ENCODE results near the gene ADAM20.

The ADAM20 gene

GRCh38 chr14:70558356-70558755, 23.6 kb upstream of the ADAM20 start:
- H3K4me3 ChIP-seq (ENCODE audit: low read depth, low read length) = no peak overlapping the region
- TF ChIP-seq, protein P1, sequence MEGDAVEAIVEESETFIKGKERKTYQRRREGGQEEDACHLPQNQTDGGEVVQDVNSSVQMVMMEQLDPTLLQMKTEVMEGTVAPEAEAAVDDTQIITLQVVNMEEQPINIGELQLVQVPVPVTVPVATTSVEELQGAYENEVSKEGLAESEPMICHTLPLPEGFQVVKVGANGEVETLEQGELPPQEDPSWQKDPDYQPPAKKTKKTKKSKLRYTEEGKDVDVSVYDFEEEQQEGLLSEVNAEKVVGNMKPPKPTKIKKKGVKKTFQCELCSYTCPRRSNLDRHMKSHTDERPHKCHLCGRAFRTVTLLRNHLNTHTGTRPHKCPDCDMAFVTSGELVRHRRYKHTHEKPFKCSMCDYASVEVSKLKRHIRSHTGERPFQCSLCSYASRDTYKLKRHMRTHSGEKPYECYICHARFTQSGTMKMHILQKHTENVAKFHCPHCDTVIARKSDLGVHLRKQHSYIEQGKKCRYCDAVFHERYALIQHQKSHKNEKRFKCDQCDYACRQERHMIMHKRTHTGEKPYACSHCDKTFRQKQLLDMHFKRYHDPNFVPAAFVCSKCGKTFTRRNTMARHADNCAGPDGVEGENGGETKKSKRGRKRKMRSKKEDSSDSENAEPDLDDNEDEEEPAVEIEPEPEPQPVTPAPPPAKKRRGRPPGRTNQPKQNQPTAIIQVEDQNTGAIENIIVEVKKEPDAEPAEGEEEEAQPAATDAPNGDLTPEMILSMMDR (IDR thresholded peaks at IDR 0.05; ENCODE audit: control insufficient read depth, extremely low read depth, insufficient read depth) = no peak
- no peak for DNase-seq (ENCODE audit: low read depth)

GRCh38 chr14:70555890-70556289, 21.1 kb upstream of the ADAM20 start:
- no peak overlapping the region for H3K4me3 ChIP-seq (ENCODE audit: low read depth, low read length)
- TF ChIP-seq, protein P1 (IDR thresholded peaks at IDR 0.05; ENCODE audit: control insufficient read depth, extremely low read depth, insufficient read depth) = no peak
- DNase-seq (ENCODE audit: low read depth) = no peak

GRCh38 chr14:70538087-70538486, 3.3 kb upstream of the ADAM20 start:
- no peak for DNase-seq (ENCODE audit: low read depth)
- TF ChIP-seq, protein P1 (IDR thresholded peaks at IDR 0.05; ENCODE audit: control insufficient read depth, extremely low read depth, insufficient read depth) = no peak
- H3K4me3 ChIP-seq (ENCODE audit: low read depth, low read length) = no peak overlapping the region

GRCh38 chr14:70536830-70537229, 2.0 kb upstream of the ADAM20 start:
- DNase-seq (ENCODE audit: low read depth) = no peak
- H3K4me3 ChIP-seq (ENCODE audit: low read depth, low read length) = no peak overlapping the region
- TF ChIP-seq, protein P1 (IDR thresholded peaks at IDR 0.05; ENCODE audit: control insufficient read depth, extremely low read depth, insufficient read depth) = no peak

GRCh38 chr14:70530417-70530816, 4.4 kb downstream of the ADAM20 start:
- no peak for DNase-seq (ENCODE audit: low read depth)
- no peak overlapping the region for H3K4me3 ChIP-seq (ENCODE audit: low read depth, low read length)
- TF ChIP-seq, protein P1 (IDR thresholded peaks at IDR 0.05; ENCODE audit: control insufficient read depth, extremely low read depth, insufficient read depth) = no peak

- TF ChIP-seq, protein P1 (IDR thresholded peaks at IDR 0.05; ENCODE audit: control insufficient read depth, extremely low read depth, insufficient read depth) = no peak
- no peak for DNase-seq (ENCODE audit: low read depth)
- no peak overlapping the region for H3K4me3 ChIP-seq (ENCODE audit: low read depth, low read length)
These were observed 7.2 kb downstream of the ADAM20 start for GRCh38 chr14:70527501-70528105.

- DNase-seq (ENCODE audit: low read depth) = no peak
- TF ChIP-seq, protein P1 (IDR thresholded peaks at IDR 0.05; ENCODE audit: control insufficient read depth, extremely low read depth, insufficient read depth) = no peak
- no peak overlapping the region for H3K4me3 ChIP-seq (ENCODE audit: low read depth, low read length)
These were observed 9.1 kb downstream of the ADAM20 start for GRCh38 chr14:70525691-70526090.

Data from LNCaP clone FGC (cell line).